ENCODE results near the gene THAP7. TPM values are rescaled to one million over a fixed set of nuclear protein-coding genes. Genes with fewer than 3 reads are reported as not detected.

THAP7 gene
- total RNA-seq, 1 donor from 2014 or later: 22.0 TPM

DNA sequence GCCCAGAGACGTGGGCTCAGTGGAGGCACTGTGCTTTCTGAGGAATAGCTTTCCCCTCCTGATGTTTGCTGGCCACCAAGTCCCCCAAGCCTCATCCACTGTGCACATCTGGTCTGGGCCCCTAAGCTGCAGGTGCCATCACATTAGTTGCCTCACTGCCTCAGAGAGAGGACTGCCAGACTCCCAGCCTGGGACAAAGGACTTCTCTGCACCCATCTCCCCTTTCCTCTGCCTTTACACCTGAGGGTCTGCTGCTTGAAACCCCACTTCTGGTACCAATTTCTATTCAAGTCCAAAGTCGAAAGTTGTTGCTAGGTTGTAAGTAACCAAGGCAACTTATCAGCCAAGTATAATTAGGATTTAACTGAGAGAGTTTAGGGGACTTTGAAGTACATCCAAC is 23.5 kb downstream of the THAP7 start:
- Histone ChIP-seq H3K36me3 (no peaks in the 10 kb centered on the region), H3K4me3 (no peak overlapping the region), H3K27ac (no peak overlapping the region), H3K27me3 (no peaks in the 10 kb centered on the region), H3K9me3 (no peaks in the 10 kb centered on the region), H3K4me1 (peaks cover 22% of the 10 kb centered on the region)
- ATAC-seq (no peak), DNase-seq (no peak)
- intact Hi-C loops (cut with DNase I): no loop called here
- TF ChIP-seq, protein P1, sequence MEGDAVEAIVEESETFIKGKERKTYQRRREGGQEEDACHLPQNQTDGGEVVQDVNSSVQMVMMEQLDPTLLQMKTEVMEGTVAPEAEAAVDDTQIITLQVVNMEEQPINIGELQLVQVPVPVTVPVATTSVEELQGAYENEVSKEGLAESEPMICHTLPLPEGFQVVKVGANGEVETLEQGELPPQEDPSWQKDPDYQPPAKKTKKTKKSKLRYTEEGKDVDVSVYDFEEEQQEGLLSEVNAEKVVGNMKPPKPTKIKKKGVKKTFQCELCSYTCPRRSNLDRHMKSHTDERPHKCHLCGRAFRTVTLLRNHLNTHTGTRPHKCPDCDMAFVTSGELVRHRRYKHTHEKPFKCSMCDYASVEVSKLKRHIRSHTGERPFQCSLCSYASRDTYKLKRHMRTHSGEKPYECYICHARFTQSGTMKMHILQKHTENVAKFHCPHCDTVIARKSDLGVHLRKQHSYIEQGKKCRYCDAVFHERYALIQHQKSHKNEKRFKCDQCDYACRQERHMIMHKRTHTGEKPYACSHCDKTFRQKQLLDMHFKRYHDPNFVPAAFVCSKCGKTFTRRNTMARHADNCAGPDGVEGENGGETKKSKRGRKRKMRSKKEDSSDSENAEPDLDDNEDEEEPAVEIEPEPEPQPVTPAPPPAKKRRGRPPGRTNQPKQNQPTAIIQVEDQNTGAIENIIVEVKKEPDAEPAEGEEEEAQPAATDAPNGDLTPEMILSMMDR (IDR thresholded peaks at IDR 0.05): no peak

DNA sequence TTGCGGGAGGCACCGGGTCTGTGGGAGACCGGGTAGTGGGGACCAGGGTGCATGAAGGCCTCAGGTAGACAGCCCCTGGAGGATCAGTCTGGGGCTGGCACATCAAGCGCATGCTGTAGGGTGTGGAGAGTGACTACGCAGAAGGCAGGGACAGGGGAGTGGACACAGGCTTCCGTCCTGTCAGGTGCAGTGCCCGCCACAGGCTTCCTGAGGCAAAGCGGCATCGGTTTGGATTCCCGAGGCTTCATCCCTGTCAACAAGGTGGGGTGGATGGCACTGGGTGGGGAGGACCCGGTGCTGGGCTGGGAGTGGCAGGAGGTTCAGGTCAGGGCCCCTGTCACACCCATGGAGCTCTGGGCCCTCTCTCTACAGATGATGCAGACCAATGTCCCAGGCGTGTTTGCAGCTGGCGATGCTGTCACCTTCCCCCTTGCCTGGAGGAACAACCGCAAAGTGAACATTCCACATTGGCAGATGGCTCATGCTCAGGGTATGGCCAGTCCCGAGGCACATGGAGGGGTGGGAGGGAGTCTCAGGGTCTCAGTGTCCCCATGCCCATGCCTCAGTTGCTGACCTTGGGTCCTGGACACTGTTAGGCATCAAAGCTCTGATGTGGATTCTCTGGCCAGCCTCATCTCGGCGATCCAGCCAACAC is 24.3 kb downstream of the THAP7 start:
- Histone ChIP-seq H3K27me3 (no peaks in the 10 kb centered on the region), H3K36me3 (no peaks in the 10 kb centered on the region), H3K4me1 (peaks cover 15% of the 10 kb centered on the region), H3K27ac (no peak overlapping the region), H3K4me3 (no peak overlapping the region), H3K9me3 (no peaks in the 10 kb centered on the region)
- intact Hi-C loops (cut with DNase I): no loop called here
- ATAC-seq (no peak), DNase-seq (no peak)
- TF ChIP-seq, protein P1 (IDR thresholded peaks at IDR 0.05): no peak

DNA sequence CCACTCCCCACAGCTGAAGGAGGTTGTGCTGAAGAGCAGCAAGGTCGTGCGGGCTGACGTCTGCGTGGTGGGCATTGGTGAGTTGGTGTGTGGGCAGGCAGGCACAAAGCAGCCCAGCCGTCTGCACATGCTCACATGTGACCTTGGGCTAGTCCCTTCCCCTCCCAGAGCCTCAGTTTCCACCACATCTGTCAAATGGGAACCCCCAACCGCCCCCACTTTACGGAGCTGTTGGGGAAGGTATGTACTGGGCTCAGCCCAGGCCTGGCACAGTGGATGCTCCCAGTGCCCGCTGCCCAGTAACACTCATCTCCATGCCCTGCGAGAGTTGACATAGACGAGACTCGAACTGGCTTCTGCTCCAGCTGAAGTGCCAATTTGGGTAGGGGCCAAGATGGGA is 24.9 kb downstream of the THAP7 start:
- H3K4me1 ChIP-seq: peaks cover 15% of the 10 kb centered on the region
- H3K27me3 ChIP-seq: no peaks in the 10 kb centered on the region
- H3K36me3 ChIP-seq: no peaks in the 10 kb centered on the region
- ATAC-seq: no peak
- no peak for DNase-seq
- H3K9me3 ChIP-seq: no peaks in the 10 kb centered on the region
- intact Hi-C loops (cut with DNase I): no loop called here
- no peak overlapping the region for H3K27ac ChIP-seq
- H3K4me3 ChIP-seq: no peak overlapping the region
- TF ChIP-seq, protein P1 (IDR thresholded peaks at IDR 0.05): no peak

DNA sequence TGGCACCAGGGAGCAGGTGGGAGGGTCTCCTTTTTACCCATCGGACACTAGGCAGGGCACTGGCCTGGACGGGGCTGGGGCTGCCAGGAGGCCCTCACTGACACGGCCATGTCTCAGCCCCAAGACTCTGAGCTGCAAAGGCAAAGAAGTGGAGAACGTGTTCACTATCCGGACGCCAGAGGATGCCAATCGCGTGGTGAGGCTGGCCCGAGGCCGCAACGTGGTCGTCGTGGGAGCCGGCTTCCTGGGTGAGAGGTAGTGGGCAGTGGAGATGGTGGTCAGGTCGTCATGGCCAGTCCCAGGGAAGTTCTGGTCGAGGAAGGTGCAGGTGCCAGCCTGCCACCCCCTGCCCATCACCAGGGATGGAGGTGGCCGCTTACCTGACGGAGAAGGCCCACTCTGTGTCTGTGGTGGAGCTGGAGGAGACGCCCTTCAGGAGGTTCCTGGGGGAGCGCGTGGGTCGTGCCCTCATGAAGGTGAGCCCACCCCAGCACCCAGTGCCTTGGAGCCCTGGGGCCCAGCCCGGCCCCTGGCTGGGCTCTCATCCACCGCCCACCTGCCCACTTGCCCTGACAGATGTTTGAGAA is 25.5 kb downstream of the THAP7 start:
- no peak overlapping the region for H3K27ac ChIP-seq
- DNase-seq: no peak
- H3K9me3 ChIP-seq: no peaks in the 10 kb centered on the region
- no peak for ATAC-seq
- intact Hi-C loops (cut with DNase I): no loop called here
- peaks cover 13% of the 10 kb centered on the region for H3K4me1 ChIP-seq
- H3K27me3 ChIP-seq: no peaks in the 10 kb centered on the region
- TF ChIP-seq, protein P1 (IDR thresholded peaks at IDR 0.05): no peak
- no peak overlapping the region for H3K4me3 ChIP-seq
- no peaks in the 10 kb centered on the region for H3K36me3 ChIP-seq

- Histone ChIP-seq H3K4me1 (peaks cover 8% of the 10 kb centered on the region), H3K36me3 (no peaks in the 10 kb centered on the region), H3K4me3 (no peak overlapping the region), H3K9me3 (no peaks in the 10 kb centered on the region), H3K27me3 (no peaks in the 10 kb centered on the region), H3K27ac (no peak overlapping the region)
- no peak for ATAC-seq
- DNase-seq: no peak
- intact Hi-C loops (cut with DNase I): no loop called here
- TF ChIP-seq, protein P1 (IDR thresholded peaks at IDR 0.05): no peak
Observed at GRCh38 chr22:20975541-20976290, 26.2 kb downstream of the THAP7 start.

All from upper lobe of right lung (tissue), 1 donor.